ENCODE data around the gene PBX3. TPM values are rescaled to one million over a fixed set of nuclear protein-coding genes. Genes with fewer than 3 reads are reported as not detected.

Gene PBX3
- total and polyA plus RNA-seq, 10 donors: 7.2 to 58.4 (median 34.1) TPM

DNA sequence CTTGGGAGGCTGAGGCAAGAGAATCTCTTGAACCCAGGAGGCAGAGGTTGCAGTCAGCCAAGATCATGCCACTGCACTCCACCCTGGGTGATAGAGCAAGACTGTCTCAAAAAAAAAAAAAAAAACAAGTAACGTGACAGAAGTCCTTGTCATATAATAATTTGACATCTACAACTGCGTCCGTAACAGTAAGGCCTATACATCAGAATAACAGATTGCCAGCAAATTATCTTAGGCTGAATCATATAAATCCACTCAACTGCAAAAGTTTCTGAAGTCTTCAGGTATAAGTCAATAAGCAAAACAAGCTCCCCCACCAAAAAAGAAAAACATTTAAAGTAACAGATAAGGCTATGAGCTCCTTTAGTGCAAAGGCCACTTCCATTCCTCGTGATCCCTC lies 43.5 kb upstream of the PBX3 start:
- no peak for TF ChIP-seq POLR2A (IDR thresholded peaks at IDR 0.05)
- no peak for TF ChIP-seq POLR2AphosphoS5 (IDR thresholded peaks at IDR 0.05)
- TF ChIP-seq CTCF (IDR thresholded peaks at IDR 0.05 in 8 of 11, conservative IDR thresholded peaks at IDR 0.05 in 3 of 11): no peak
- Histone ChIP-seq H3K27ac (no peak overlapping the region), H3K27me3 (replicated peaks in 1 of 7) (no peaks in the 10 kb centered on the region), H3K36me3 (peaks cover 0 to 6% (median 0%) of the 10 kb centered on the region in 6 donors), H3K4me1 (peaks cover 14 to 82% (median 53%) of the 10 kb centered on the region in 6 donors), H3K9me3 (no peaks in the 10 kb centered on the region), H3K4me3 (no peak overlapping the region)
- intact Hi-C loops (cut with DNase I; ENCODE audit: low total_unique reads): no loop called here
- 80 to 93% (median 87%) methylated on average over 4 of the region's 4 CpGs for WGBS, 5 donors
- no peak for DNase-seq

GRCh38 chr9:125705893-125706292 lies 41.3 kb upstream of the PBX3 start:
- no peak overlapping the region for H3K27ac ChIP-seq
- H3K9me3 ChIP-seq: no peaks in the 10 kb centered on the region
- DNase-seq: no peak
- no peaks in the 10 kb centered on the region for H3K27me3 ChIP-seq (replicated peaks in 1 of 7)
- TF ChIP-seq POLR2A (IDR thresholded peaks at IDR 0.05): no peak
- TF ChIP-seq POLR2AphosphoS5 (IDR thresholded peaks at IDR 0.05): no peak
- TF ChIP-seq CTCF (IDR thresholded peaks at IDR 0.05 in 8 of 11, conservative IDR thresholded peaks at IDR 0.05 in 3 of 11): no peak
- peaks cover 14 to 68% (median 49%) of the 10 kb centered on the region in 6 donors for H3K4me1 ChIP-seq
- intact Hi-C loops (cut with DNase I; ENCODE audit: low total_unique reads): no loop called here
- H3K36me3 ChIP-seq: peaks cover 0 to 6% (median 0%) of the 10 kb centered on the region in 6 donors
- WGBS, 5 donors: 75 to 87% (median 85%) methylated on average over 4 of the region's 4 CpGs
- H3K4me3 ChIP-seq: peak overlapping the region in 7 of 8 donors; percentile 82 to 99 (median 92)

GRCh38 chr9:125706651-125707471 lies 40.3 kb upstream of the PBX3 start, which contains the start of gene MAPKAP1:
MAPKAP1 (minus strand) TSS chr9:125707208; CDS start chr9:125672574, 34,634 bp downstream.
- intact Hi-C loops (cut with DNase I; ENCODE audit: low total_unique reads): no loop called here
- peak; percentile 99 for DNase-seq
- TF ChIP-seq POLR2A (IDR thresholded peaks at IDR 0.05): peak in 2 of 3 donors; percentile 28 to 31
- TF ChIP-seq POLR2AphosphoS5 (IDR thresholded peaks at IDR 0.05): peak; percentile 92 to 95 (median 93)
- peak in 1 of 11 experiments; percentile 14 for TF ChIP-seq CTCF (IDR thresholded peaks at IDR 0.05 in 8 of 11, conservative IDR thresholded peaks at IDR 0.05 in 3 of 11)
- H3K9me3 ChIP-seq: no peaks in the 10 kb centered on the region
- no peaks in the 10 kb centered on the region for H3K27me3 ChIP-seq (replicated peaks in 1 of 7)
- H3K27ac ChIP-seq: peak within 1 kb of the TSS; percentile 49 to 93 (median 84)
- peaks cover 14 to 58% (median 40%) of the 10 kb centered on the region in 6 donors for H3K4me1 ChIP-seq
- H3K36me3 ChIP-seq: peaks cover 0 to 6% (median 0%) of the 10 kb centered on the region in 6 donors
- WGBS, 5 donors: 0 to 1% (median 0%) methylated on average over 23 to 63 of the region's 63 CpGs
- H3K4me3 ChIP-seq: peak within 1 kb of the TSS; percentile 82 to 99 (median 94)

DNA sequence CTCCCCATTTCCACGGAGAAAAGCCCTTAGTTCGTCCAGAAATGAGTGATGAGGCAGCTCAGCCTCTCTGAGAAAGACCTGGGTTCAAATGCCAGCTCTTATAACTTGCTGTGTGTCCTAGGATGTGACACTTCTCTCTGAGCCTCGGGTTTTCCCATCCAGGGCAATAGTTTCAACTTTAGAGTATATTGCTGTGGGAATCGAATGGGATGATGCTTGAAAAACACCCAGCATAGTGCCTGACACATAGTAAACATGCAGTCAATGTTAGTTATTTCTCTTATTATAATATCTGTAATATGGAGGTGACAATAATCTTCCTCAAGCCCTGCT lies 39.7 kb upstream of the PBX3 start:
- intact Hi-C loops (cut with DNase I; ENCODE audit: low total_unique reads): no loop called here
- Histone ChIP-seq H3K36me3 (peaks cover 0 to 6% (median 0%) of the 10 kb centered on the region in 6 donors), H3K4me1 (peaks cover 14 to 52% (median 37%) of the 10 kb centered on the region in 6 donors), H3K27me3 (replicated peaks in 1 of 7) (no peaks in the 10 kb centered on the region), H3K9me3 (no peaks in the 10 kb centered on the region), H3K4me3 (peak overlapping the region; percentile 82 to 99 (median 94)), H3K27ac (peak overlapping the region; percentile 49 to 93 (median 84))
- 19 to 37% (median 27%) methylated on average over 4 of the region's 4 CpGs for WGBS, 5 donors
- DNase-seq: no peak
- TF ChIP-seq POLR2A (IDR thresholded peaks at IDR 0.05) (no peak), POLR2AphosphoS5 (IDR thresholded peaks at IDR 0.05) (no peak), CTCF (IDR thresholded peaks at IDR 0.05 in 8 of 11, conservative IDR thresholded peaks at IDR 0.05 in 3 of 11) (no peak)
